ENCODE data around the gene WNT5B.
"Not testable (repeated sequence)": the region's sequence is repeated elsewhere in the genome, so short reads cannot be mapped to it uniquely, and the experiment has no call there.

The WNT5B gene

GRCh38 chr12:1681493-1681807 is 52.4 kb downstream of the WNT5B start:
- TF ChIP-seq CTCF (IDR thresholded peaks at IDR 0.05; ENCODE audit: low read depth, low read length, missing control alignments), result no peak
- in situ Hi-C loops (cut with HindIII; ENCODE audit: low sequenced_read_pairs), result no loop called here
- no peak overlapping the region for H3K4me3 ChIP-seq (ENCODE audit: low read depth, low read length)
- DNase-seq (ENCODE audit: low read depth), result no peak

GRCh38 chr12:1688086-1688710 is 59.2 kb downstream of the WNT5B start:
- TF ChIP-seq CTCF (IDR thresholded peaks at IDR 0.05; ENCODE audit: low read depth, low read length, missing control alignments), result no peak
- in situ Hi-C loops (cut with HindIII; ENCODE audit: low sequenced_read_pairs), result no loop called here
- no peak overlapping the region for H3K4me3 ChIP-seq (ENCODE audit: low read depth, low read length)
- DNase-seq (ENCODE audit: low read depth), result no peak

- in situ Hi-C loops (cut with HindIII; ENCODE audit: low sequenced_read_pairs), result no loop called here
- DNase-seq (ENCODE audit: low read depth), result peak; percentile 94
- TF ChIP-seq CTCF (IDR thresholded peaks at IDR 0.05; ENCODE audit: low read depth, low read length, missing control alignments), result no peak
- peak within 1 kb of the TSS; percentile 81 for H3K4me3 ChIP-seq (ENCODE audit: low read depth, low read length)
These were observed 61.6 kb downstream of the WNT5B start, which contains the start of gene ADIPOR2 for GRCh38 chr12:1690578-1691122. Gene ADIPOR2 (plus strand): TSS chr12:1691070. CDS start chr12:1754344, 63,274 bp downstream.

GRCh38 chr12:1691123-1692007 is 62.3 kb downstream of the WNT5B start:
- TF ChIP-seq CTCF (IDR thresholded peaks at IDR 0.05; ENCODE audit: low read depth, low read length, missing control alignments), result no peak
- in situ Hi-C loops (cut with HindIII; ENCODE audit: low sequenced_read_pairs), result no loop called here
- peak overlapping the region; percentile 81 for H3K4me3 ChIP-seq (ENCODE audit: low read depth, low read length)
- no peak for DNase-seq (ENCODE audit: low read depth)

GRCh38 chr12:1692226-1692625 is 63.2 kb downstream of the WNT5B start:
- peak overlapping the region; percentile 81 for H3K4me3 ChIP-seq (ENCODE audit: low read depth, low read length)
- in situ Hi-C loops (cut with HindIII; ENCODE audit: low sequenced_read_pairs), result no loop called here
- DNase-seq (ENCODE audit: low read depth), result no peak
- no peak for TF ChIP-seq CTCF (IDR thresholded peaks at IDR 0.05; ENCODE audit: low read depth, low read length, missing control alignments)

GRCh38 chr12:1692895-1693610 is 64.0 kb downstream of the WNT5B start:
- DNase-seq (ENCODE audit: low read depth), result no peak
- in situ Hi-C loops (cut with HindIII; ENCODE audit: low sequenced_read_pairs), result no loop called here
- no peak for TF ChIP-seq CTCF (IDR thresholded peaks at IDR 0.05; ENCODE audit: low read depth, low read length, missing control alignments)
- no peak overlapping the region for H3K4me3 ChIP-seq (ENCODE audit: low read depth, low read length)

- in situ Hi-C loops (cut with HindIII; ENCODE audit: low sequenced_read_pairs), result not testable (repeated sequence)
These were observed 66.1 kb downstream of the WNT5B start for GRCh38 chr12:1695097-1695496.

More at GRCh38 chr12:1695097-1695496, 66.1 kb downstream of the WNT5B start:
- not testable (repeated sequence) for DNase-seq (ENCODE audit: low read depth); H3K4me3 ChIP-seq (ENCODE audit: low read depth, low read length)

Measured in astrocyte of the cerebellum (primary cell).